WERI-Rb-1 (cell line): ENCODE results near the gene INPP4B.

ENCODE experiments used
- DNase-seq: peaks from one replicate; pipeline ENCODE4 v3.0.0-alpha.2; 2020
- H3K27ac ChIP-seq: fragments of 250-450 bp; sonication (Bioruptor Pico); 2 replicates; pipeline ENCODE4 v1.5.1; 2020; ENCODE audit warnings: mild to moderate bottlenecking, moderate library complexity
- H3K27me3 ChIP-seq: fragments of 250-450 bp; sonication (Bioruptor Pico); 2 replicates; pipeline ENCODE4 v1.5.1; 2021; ENCODE audit warnings: mild to moderate bottlenecking, low read depth, moderate library complexity; ENCODE audit not compliant: insufficient read depth, severe bottlenecking
- H3K36me3 ChIP-seq: fragments of 250-450 bp; sonication (Bioruptor Pico); 2 replicates; pipeline ENCODE4 v1.5.1; 2020; ENCODE audit warnings: mild to moderate bottlenecking, moderate library complexity
- H3K4me3 ChIP-seq: 2 replicates; pipeline ENCODE4 v1.5.1; 2011; ENCODE audit warnings: low read depth, mild to moderate bottlenecking, control low read depth, low read length
- H3K9me3 ChIP-seq: fragments of 250-450 bp; sonication (Bioruptor Pico); 2 replicates; pipeline ENCODE4 v1.5.1; 2021; ENCODE audit warnings: mild to moderate bottlenecking, moderate library complexity; ENCODE audit not compliant: severe bottlenecking
- CTCF ChIP-seq: IDR thresholded peaks from 2 replicates; pipeline ENCODE4 v1.5.1; 2011; ENCODE audit warnings: low read depth, mild to moderate bottlenecking, control low read depth, inconsistent platforms, low read length

INPP4B gene

GRCh38 chr4:142354041-142354440 lies 492.1 kb downstream of the INPP4B start:
- Histone ChIP-seq H3K27me3 (no peaks in the 10 kb centered on the region), H3K9me3 (no peaks in the 10 kb centered on the region), H3K36me3 (no peaks in the 10 kb centered on the region), H3K4me3 (no peak overlapping the region), H3K27ac (no peak overlapping the region)
- no peak for DNase-seq
- no peak for TF ChIP-seq CTCF

GRCh38 chr4:142353149-142353738 lies 492.9 kb downstream of the INPP4B start:
- Histone ChIP-seq H3K9me3 (no peaks in the 10 kb centered on the region), H3K4me3 (no peak overlapping the region), H3K27ac (no peak overlapping the region), H3K36me3 (no peaks in the 10 kb centered on the region), H3K27me3 (no peaks in the 10 kb centered on the region)
- TF ChIP-seq CTCF = peak; percentile 63
- DNase-seq = no peak

DNA sequence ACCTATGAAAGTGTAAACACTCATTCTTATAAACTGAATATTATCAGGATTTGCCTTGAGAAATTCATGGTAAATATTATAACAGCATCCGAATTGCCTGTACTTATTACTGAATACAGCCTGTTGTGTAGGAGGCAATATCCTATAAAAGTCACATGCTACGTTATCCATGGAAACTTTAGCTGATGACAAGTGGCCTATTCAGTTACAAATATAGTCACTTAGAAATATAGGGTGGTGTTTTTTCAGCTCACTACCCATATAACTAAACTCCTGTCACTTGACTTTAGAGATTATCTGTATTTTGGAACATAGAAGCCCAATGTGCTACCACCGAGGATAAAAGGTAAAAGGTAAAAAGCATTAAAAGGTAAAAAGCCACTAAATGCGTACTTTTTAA lies 493.4 kb downstream of the INPP4B start:
- no peak overlapping the region for H3K27ac ChIP-seq

GRCh38 chr4:142351958-142352357 lies 494.1 kb downstream of the INPP4B start:
- Histone ChIP-seq H3K9me3 (no peaks in the 10 kb centered on the region), H3K27me3 (no peaks in the 10 kb centered on the region), H3K36me3 (no peaks in the 10 kb centered on the region), H3K27ac (no peak overlapping the region), H3K4me3 (no peak overlapping the region)
- DNase-seq = no peak
- no peak for TF ChIP-seq CTCF

More for the DNA sequence above, 493.4 kb downstream of the INPP4B start:
- H3K9me3 ChIP-seq = no peaks in the 10 kb centered on the region
- H3K4me3 ChIP-seq = no peak overlapping the region
- no peaks in the 10 kb centered on the region for H3K27me3 ChIP-seq
- H3K36me3 ChIP-seq = no peaks in the 10 kb centered on the region
- TF ChIP-seq CTCF = no peak
- DNase-seq = no peak

DNA sequence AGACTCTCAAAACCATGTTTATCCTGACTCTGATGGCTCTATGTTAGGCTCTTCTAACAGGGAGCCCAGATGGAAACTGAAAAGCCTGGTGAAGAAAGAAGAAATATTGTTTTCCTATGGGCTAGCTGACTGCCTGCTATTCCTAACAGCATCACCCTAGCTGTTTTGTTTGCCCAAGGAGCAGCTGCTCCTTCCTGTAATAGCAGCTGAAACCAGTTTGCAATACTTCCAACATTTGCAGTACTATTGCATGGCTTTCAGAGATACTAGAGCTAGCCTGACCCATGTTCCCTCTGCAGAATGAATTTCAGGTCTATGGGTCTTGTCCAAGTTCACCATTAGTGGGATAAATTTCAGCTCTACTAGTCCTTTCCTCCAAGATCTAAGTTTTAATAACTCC lies 495.2 kb downstream of the INPP4B start:
- no peak for DNase-seq
- Histone ChIP-seq H3K36me3 (no peaks in the 10 kb centered on the region), H3K27me3 (no peaks in the 10 kb centered on the region), H3K27ac (no peak overlapping the region), H3K4me3 (no peak overlapping the region), H3K9me3 (no peaks in the 10 kb centered on the region)
- no peak for TF ChIP-seq CTCF

- H3K9me3 ChIP-seq = no peaks in the 10 kb centered on the region
- H3K36me3 ChIP-seq = no peaks in the 10 kb centered on the region
- H3K4me3 ChIP-seq = no peak overlapping the region
- no peak overlapping the region for H3K27ac ChIP-seq
- no peak for TF ChIP-seq CTCF
- H3K27me3 ChIP-seq = no peaks in the 10 kb centered on the region
- DNase-seq = peak; percentile 37
Observed at GRCh38 chr4:142348613-142349021, 497.5 kb downstream of the INPP4B start.
